Activated CD4-positive, alpha-beta T cell treated with anti-CD3 and anti-CD28 coated beads, Interleukin-2, amount 50 U/mL, for 48 hours (primary cell): ENCODE data around the gene TSEN34.
"Not testable (repeated sequence)": the region's sequence is repeated elsewhere in the genome, so short reads cannot be mapped to it uniquely, and the experiment has no call there.

ENCODE experiments used
- DNase-seq, 2 experiments: peaks; one replicate each; pipeline ENCODE4 v3.0.0-alpha.2; 2020

Gene TSEN34

GRCh38 chr19:54162241-54162805 is 28.8 kb upstream of the TSEN34 start:
- peak; percentile 86 to 87 for DNase-seq

DNA sequence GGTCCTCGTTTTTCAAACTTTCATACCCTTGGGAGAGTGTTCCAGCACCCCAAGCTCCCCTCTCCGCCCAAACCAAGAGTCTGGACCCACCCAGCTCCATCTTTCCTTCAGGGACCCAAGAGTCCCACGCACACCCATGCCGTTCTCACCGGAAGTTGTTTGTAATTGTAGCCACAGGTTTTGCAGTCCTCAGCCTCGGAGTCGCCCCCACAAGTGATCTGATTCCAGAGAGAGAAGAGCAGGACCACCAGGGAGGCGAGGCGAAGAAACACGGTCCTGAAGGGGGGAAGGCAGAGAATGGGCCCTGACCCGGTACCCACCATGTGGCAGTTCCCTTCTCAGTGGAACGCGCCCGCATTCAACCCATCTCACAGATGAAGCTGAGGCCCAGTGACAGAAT is 28.2 kb upstream of the TSEN34 start:
- DNase-seq: no peak

- peak; percentile 81 for DNase-seq
Measured at GRCh38 chr19:54164369-54165068, 26.6 kb upstream of the TSEN34 start.

- no peak for DNase-seq
Measured at GRCh38 chr19:54165222-54165621, 25.9 kb upstream of the TSEN34 start.

DNA sequence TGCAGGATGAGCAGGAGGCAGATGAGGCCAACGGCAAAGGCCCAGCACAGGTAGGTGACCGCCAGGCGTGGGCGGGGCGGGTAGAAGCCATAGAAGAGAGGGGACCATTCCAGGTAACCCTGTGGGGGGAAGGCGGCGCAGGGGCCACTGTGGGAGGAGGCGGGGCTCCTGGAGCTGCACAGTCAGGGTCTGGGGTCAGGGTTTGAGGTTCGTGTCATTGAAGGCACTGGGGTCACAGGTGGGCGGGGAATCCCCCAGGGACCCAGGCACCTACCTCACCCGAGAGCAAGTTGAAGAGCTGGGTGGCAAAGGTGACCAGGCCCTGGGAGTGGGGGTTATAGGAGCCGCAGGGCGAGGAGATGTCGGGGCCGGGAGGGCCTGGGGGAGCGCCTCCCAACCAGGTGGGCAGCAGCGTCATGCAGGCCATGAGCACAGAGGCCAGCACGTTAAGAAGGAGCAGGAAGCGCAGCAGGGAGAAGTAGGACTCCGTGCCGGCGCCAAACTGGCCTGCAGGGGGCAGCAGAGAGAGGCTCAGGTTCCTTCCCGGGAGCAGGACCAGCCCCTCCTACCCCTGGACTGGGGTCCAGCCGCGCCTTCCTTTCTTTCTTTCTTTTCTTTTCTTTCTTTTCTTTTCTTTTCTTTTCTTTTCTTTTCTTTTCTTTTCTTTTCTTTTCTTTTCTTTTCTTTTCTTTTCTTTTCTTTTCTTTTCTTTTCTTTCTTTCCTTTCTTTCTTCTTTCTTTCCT is 22.8 kb upstream of the TSEN34 start:
- peak; percentile 98 for DNase-seq

GRCh38 chr19:54169149-54169740 is 21.9 kb upstream of the TSEN34 start:
- DNase-seq: no peak

- DNase-seq: not testable (repeated sequence)
Measured at GRCh38 chr19:54171736-54172431, 19.2 kb upstream of the TSEN34 start.

DNA sequence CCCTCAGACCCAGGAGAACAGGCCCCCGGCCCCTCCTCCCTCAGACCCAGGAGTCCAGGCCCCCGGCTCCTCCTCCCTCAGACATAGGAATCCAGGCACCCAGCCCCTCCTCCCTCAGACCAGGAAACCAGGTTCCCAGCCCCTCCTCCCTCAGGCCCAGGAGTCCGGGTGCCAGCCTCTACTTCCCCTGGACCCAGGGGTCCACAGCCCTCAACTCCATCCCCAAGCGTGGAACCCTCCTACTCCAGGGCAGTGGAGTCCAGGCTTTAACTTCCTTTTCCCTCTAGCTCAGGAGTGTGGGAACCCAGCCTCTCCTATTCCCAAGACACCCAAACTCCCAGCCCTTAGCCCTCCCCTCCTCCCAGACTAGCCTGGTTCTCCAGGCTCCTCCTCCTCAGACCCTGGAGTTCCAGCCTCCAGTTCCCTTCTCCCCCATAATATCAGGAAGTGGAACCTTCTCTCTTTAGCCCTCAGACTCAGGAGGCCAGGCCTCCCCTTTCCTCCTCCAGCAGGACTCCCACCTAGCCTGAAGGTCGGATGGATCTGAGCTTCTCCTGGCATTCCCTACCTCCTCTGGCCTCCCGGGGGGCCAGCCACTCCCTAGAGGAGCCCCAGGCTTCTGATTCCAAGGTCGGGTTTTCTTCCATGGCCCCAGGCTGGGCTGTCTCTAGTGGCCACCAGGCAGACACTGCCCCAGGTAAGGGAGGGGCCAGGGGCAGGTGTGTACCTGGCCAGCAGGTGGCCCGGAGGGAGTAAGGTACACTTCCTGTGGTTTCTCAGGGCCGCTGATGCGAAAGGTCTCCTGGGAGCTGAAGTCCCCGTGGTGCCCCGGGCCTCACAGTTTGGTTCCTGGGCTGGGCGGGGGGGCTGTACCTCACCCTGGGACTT is 18.4 kb upstream of the TSEN34 start, which contains the start of gene TMC4:
Gene TMC4, minus strand, starts transcription at position 690 of the 888 bp plus-strand sequence. Its CDS starts 43 bp downstream, at position 647.
- peak in 1 of 2 experiments; percentile 24 for DNase-seq

- DNase-seq: no peak
Measured at GRCh38 chr19:54173359-54173699, 17.8 kb upstream of the TSEN34 start.

DNA sequence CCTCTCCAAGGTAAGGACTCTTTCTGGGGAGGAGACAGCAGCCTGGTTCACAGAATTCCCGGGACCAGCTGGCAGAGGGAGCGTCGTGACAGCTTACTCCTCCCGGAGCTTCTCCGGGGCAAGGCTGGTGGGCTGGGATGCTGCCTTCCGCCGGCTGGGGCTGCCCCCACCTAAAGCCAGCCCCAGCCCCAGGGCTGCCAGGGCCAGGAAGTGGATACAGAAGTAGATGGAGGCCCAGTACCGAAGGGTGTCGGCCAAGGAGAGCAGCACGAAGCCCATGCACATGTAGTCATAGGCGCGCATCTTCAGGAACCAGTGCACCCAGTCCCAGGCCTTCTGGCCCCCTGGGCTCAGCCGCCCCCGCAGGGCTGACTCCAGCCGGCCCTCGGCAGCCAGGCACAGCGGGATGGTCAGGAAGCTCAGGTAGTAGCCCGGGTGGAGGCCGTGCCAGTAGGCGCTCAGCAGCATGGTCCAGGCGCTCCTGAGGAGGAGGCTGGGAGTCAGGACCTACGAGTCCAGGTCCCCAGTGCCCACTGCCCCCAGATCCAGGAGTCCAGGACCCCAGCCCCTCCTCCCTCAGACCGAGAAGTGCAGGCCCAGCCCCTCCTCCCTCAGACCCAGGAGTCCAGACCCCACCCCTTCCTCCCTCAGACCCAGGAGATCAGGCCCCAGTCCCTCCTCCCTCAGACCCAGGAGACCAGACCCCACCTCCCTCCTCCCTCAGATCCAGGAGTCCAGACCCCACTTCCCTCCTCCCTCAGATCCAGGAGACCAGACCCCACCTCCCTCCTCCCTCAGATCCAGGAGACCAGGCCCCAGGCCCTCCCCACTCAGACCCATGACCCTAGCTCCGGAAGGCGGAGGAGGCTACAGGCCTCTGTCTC is 16.9 kb upstream of the TSEN34 start:
- DNase-seq: no peak

- DNase-seq: no peak
Measured at GRCh38 chr19:54178581-54179261, 12.4 kb upstream of the TSEN34 start.

DNA sequence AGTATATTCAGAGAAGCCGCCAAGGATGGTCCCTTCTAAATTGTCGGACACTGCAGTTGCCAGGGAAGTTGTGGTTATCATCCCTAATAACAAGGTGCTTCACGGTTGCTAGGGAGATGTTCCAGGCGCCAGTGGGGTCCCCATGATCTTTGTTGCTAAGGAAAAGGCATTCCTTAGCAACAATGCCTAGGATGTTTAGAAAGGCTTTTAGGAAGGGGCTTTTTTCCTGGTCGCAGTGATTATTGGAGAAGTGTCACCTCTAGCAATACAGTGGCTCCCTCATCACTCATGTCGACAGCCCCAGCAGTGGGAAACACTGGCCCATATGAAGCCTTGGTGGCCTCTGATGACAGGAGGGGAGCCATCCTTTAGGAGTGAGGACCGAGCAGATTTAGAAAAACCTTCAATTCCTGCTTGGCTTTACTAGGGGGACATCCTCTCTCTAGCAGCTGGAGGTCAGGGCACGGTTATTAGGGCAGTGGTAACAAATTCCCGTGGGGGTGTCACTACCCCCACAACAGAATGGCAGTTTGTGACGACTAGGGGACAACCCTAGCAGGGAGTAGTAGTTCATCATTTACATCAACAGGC is 11.8 kb upstream of the TSEN34 start:
- no peak for DNase-seq

- no peak for DNase-seq
Measured at GRCh38 chr19:54179921-54180461, 11.1 kb upstream of the TSEN34 start.

DNA sequence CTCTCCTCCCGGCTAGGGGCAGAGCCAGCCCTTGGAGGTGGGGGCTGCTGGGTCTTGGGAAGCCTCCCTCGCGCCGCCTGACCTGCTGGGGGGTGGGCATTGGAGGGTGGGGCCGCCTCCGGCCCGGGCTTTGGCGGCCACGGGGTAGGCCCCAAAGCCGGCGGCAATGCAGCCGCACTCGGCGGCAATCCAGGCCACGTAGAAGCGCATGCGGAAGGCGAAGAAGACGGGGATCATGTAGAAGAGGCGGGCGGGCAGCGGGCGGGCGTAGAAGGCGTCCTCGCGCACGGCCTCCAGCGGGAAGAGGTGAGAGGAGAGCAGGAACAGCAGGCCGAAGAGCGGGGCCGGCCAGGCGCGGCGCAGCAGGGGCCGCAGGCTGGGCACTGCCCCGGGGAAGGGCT is 10.4 kb upstream of the TSEN34 start:
- DNase-seq: no peak

GRCh38 chr19:54181894-54182293 is 9.2 kb upstream of the TSEN34 start:
- DNase-seq: not testable (repeated sequence)

- no peak for DNase-seq
Measured at GRCh38 chr19:54183431-54183830, 7.7 kb upstream of the TSEN34 start.

DNA sequence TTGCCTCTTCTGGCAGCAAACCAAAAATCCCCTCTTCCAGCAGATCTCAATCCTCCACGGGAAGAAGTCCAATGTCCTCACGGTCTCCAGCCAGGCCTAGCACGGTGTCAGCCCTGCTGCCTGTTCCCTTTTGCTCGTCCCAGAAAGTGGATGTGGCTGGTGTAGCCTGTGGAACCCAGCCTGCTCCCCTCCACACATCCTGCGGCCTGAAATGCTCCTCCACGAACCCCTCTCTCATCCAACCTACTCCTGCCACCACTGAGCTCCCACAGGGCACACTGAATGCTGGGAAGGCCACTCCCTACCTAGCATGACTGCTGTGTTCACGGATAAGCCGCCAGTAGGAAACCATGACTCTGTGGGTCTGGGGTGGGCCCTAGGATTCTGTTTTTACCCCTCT is 4.8 kb upstream of the TSEN34 start:
- no peak for DNase-seq

DNA sequence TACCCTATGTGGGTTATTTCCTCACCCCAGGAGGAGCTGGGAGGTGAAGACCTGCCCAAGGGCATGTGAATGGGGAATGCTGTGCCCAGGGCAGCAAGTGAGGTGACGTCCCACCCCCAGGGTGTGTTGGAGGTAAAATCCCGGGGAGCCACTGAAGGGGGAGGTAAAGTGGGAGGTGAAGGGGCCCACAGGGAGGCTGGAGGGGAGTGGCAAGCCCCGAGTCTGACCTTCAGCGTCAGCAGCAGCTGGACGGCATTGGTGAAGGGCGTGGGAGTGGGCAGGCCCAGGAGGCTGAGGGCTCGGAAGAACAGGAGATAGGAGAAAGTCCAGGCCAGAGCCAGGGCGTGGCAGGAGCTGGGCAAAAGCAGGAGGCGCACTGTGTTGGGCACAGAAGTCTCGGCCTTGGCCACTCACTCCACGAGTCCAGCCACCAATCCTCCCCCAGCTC is 4.2 kb upstream of the TSEN34 start:
- no peak for DNase-seq

GRCh38 chr19:54188215-54188871 is 2.8 kb upstream of the TSEN34 start:
- peak; percentile 65 to 78 for DNase-seq
